GM19395 (cell line): Measurements from ENCODE around the gene SCTR.

Experiments
- ATAC-seq: cut with Tn5 transposase; IDR thresholded peaks from one replicate; pipeline ENCODE4 v1.9.1; 2021; ENCODE audit warnings: mild to moderate bottlenecking, moderate library complexity; ENCODE audit not compliant: unreplicated experiment

SCTR gene

DNA sequence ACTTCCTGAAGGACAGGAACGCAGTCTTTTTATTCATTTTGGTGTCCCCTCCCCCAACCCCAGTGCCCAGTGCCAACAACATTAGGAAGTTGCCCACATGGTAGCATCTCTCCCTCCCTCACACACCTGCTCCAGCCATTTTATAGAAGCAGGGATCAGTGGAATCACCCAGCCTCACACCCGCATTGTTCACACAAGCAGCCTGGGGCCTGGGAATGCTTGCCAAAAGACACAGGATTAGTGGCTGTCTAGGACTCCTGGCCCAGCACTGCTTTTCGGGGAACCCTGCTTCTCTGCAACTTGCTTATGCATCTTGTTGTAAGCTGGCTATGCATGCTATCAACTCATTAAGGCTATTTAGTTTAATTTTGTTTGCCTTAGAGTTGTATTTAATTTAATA is 74.8 kb downstream of the SCTR start:
- no peak for ATAC-seq

DNA sequence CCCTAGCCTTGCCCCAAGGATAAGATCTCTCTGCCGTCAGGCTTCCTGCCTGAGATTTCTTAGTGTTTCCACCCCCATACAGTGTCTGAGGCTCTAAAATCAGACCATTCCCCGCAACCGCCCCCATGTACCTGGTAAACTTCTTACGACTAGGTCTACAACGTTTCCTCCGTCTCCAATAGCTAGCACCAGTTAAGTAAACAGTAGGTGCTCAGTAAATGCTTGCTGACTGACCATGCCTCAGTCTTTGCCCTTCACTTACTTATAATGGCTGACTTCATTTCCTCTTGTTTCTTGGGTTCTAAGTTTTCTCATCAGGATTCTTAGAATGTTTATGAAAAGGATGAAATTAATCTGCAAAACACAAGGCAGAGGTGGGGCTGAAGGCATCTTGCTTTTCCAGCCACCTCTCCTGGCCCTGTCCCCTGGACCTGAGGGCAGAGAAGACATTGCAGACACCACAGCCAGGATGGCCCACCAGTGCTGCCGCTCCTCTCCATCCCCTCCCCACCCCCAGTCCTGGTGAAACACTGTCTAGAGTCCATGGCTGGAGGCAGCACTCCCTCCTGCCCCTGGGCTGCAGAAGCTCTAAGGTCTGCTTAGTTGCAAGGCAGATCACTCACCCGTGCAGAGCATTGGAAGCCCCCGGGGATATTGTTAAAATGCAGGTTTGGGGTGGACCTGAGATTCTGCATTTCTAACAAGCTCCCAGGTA is 75.7 kb downstream of the SCTR start:
- no peak for ATAC-seq

DNA sequence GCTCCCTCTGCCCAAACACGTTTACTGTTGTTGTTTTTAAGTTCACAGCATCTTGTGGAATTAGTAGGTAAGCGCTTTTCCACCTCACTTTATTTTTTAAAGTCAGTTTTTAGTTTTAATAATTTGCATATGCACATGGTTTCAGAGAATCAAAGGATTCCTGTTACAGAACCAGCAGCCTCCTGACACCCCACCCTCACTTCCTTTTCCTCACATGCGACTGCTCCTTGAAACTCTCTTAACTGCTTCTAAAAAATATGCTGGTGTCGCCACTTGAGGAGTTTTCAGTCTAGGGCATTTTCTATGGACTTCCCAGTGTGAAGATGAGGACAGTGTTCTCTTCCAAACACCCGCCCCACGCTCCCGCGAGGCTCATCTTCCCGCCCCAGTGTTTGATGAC is 78.2 kb downstream of the SCTR start:
- ATAC-seq: no peak

DNA sequence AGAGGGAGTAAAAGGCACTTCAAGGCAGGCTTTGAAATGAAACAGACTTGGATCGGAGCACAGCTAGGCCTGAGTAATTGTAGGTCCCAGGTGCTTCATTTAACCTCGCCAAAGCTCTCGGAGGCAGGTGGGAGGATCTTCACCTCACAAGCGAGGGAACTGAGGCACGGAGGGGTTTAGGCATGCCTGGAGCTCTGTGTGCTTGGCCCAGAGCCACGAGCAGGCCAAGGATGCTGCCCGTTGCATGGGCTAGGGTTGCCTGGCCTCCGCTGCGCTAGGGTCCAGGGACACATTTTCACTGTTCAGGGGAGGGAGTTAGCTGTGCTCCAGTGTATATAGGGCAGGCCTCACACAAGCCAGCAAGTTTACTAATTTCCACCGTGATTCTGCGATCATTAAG is 81.4 kb downstream of the SCTR start:
- no peak for ATAC-seq

DNA sequence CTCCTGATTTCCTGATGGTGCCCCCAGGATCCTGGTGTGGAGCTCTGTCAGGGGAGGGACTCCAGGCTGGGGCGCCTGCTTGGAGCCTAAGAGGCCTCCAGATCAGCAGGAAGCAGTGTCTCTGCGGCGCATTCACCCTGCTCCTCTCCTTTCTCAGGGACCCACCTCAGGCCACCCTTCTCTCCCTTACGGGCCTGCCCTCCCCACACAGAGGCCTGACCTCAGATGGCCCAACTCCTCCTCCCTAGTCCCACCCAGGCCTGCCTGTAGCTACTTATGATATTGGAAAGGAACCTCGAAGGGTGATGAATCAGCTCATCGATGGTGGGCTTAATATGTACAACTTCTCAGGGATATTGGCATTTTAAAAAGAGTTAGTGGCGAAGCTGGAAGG is 82.1 kb downstream of the SCTR start:
- ATAC-seq: no peak

DNA sequence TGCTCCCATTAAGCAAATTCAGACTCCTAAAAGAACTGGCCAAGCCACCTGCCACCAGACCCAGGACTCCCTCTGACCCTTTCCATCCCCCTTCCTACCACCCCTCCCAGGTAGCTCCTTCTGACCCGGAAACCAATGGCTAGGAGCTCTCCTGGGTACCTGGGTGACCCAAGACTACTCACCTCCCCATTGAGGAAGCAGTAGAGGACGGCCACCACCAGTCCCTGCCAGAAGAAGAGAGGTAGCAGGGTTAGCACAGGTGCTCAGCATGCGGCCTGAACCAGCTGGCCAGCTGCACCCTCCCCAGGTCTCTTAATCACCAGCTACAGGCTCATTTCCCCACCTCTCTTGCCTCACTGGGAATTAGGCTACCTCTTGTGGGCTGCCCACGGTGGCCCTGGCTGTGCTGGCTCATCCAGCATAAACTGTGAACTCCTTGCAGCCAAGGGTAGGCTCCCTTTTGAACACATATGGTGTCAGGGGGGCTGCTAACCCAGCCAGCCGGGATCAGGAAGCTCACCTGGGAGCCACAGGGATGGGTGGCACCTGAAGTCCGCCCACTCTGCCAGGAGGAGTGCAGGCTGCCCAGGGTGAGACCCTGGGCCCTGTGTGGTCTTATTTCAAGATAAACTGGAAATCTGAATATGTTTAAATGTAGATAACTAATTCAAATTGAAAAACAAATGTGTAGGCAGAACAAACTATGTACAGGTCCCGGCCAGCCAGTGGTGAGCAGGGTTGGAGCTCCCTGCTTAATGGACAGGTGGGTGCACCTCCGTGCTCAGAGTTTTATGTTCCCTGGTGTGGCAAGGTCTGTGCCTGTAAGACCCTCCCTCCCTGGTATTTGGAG is 82.7 kb downstream of the SCTR start:
- ATAC-seq: no peak

DNA sequence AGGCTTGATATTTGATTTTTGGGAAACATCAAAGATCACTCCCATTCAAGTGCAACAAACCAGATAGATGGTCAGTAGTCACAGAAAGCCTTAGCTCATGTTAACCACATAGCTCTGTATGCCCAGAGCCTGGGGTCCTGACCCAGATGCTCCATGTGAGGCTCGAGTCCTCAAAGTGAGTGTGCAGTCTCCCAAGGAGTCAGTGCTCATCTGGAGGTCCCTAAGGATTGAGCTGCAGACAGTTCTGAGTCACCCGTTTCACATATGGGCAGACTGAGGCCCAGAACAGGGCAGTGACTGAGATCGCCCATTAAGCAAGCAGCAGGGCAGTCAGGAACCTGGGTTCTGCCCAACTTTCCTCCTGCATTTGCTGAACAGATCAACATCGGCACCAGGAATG is 83.4 kb downstream of the SCTR start:
- ATAC-seq: no peak

DNA sequence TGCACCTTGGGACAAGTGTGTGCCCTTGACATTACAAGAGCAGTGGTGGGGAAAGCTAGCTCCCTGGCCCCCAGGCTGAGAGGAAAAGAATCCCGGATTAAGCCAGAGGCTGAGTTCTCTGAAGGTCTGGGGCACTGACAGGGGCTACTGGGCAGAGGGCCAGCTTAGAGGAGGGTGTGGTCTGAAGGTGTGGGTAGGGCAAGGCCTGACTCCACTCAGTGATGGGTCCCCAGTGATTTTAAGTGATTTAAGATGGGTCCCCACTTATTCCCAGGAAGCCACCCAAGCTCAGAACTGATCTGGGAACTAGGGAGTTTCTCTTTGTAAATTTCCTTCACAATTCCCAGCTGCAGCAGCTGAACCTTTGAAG is 83.8 kb downstream of the SCTR start:
- ATAC-seq: no peak

DNA sequence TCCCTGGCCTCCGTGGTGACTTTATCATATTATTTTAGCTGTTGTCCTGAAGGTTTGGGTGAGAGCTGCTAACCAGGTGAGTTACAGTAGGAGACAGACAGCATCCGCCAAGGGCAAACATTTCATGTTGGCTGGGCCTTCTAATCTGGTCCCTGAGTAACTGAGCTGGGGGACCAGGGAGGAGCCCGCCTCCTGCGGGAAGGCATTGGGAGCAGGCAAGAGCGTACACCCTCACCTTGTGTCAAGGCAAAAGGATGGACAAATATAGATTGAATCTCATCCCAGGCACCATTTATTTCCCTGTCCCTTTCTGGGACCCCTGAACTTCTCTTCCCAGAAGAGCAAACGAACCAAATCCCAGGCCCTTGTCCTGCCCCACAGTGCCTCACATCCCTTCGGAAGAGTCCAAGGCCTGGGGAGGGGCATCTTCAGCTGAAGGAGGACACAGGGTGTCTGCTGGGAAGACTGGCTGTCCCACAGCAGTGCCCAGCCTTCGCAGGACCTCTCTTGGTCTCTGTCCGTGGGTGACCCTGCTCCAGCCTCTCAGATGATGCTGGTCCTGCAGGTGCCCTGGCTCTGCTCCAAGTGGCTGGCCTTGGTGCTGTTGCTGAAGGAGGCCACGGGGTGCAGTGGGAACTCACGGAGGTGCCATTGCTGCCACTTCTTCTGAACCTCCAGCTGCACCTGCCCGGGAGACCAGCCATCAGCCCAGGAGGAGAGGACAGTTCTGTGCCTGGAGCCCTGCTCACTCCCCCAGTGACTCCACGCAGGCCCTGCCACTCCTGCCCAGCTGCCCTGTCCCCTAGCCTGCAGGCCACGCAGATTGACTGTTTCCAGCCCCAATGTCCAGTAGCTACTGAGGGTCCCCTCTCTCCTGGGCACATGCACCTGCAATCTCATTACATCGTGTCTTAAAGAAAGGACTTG is 84.4 kb downstream of the SCTR start:
- no peak for ATAC-seq

DNA sequence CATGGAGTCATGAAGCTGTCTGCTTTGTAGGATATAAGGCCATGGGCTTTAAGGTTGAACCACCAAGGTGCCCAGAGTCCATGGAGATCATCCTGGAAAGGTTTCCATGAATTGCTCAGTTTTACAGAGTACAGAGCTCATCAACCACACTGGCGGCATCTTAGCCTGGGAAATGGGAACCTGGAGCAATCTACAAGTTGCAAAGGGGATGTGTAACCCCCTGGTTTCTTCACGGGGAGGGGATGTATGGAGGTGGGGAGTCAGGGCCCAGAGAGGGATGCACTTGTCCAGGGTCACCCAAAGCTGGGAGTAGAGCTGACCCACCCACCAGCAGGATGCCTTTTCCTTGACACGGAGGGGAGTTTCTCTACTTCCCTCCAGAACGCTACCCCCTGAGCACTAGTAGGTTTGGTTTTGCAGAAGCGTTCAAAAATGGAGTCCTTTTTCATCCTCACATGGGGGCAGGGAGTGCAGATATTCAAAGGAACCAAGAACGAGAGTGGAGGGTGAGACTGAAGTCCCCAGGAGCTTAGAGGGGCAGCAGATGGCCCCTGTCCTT is 85.5 kb downstream of the SCTR start:
- ATAC-seq: no peak

DNA sequence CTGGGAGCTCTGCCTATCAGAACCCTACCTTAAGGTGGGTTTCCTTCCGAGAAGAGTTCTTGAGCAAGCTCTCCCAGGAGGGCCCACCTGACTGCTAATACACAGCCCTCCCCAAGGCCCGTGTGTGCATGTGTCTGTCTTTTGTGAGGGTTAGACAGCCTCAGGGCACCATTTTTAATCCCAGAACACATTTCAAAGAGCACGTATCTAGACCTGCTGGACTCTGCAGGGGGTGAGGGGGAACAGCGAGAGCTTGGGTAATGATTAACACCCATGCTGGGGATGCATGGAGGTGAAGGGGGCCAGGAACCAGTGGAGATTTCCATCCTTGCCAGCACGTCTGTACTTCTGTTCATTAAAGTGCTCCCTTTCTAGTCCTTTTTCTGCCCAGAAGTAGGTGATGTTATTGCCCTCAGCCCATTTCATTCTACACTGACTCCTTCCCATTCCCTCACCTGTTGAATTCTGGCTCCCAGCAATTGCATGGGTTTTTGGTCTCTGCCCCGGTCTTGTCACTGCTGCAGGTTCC is 86.1 kb downstream of the SCTR start:
- no peak for ATAC-seq

DNA sequence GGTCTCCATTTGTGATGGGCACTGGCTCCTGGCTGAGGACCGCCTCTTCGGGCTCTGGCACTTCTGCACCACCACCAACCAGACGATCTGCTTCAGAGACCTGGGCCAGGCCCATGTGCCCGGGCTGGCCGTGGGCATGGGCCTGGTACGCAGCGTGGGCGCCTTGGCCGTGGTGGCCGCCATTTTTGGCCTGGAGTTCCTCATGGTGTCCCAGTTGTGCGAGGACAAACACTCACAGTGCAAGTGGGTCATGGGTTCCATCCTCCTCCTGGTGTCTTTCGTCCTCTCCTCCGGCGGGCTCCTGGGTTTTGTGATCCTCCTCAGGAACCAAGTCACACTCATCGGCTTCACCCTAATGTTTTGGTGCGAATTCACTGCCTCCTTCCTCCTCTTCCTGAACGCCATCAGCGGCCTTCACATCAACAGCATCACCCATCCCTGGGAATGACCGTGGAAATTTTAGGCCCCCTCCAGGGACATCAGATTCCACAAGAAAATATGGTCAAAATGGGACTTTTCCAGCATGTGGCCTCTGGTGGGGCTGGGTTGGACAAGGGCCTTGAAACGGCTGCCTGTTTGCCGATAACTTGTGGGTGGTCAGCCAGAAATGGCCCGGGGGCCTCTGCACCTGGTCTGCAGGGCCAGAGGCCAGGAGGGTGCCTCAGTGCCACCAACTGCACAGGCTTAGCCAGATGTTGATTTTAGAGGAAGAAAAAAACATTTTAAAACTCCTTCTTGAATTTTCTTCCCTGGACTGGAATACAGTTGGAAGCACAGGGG is 87.1 kb downstream of the SCTR start:
- no peak for ATAC-seq

DNA sequence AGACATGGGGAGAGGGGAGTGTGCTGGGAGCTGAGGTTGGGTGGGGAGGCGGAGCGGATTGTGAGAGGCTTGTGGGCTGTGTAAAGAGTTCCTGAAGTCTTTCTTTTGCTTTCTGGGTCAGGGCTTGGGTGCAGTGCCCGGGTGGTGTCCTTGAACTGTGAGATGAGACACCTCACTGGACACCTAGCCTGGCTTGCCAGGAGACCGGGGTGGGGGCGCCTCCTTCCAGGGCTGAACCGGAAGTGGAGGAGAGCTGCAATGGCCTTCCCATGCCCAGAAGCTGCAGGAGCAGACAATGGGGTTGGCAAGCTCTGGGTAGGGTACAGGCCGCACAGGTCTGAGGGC is 88.4 kb downstream of the SCTR start:
- no peak for ATAC-seq

DNA sequence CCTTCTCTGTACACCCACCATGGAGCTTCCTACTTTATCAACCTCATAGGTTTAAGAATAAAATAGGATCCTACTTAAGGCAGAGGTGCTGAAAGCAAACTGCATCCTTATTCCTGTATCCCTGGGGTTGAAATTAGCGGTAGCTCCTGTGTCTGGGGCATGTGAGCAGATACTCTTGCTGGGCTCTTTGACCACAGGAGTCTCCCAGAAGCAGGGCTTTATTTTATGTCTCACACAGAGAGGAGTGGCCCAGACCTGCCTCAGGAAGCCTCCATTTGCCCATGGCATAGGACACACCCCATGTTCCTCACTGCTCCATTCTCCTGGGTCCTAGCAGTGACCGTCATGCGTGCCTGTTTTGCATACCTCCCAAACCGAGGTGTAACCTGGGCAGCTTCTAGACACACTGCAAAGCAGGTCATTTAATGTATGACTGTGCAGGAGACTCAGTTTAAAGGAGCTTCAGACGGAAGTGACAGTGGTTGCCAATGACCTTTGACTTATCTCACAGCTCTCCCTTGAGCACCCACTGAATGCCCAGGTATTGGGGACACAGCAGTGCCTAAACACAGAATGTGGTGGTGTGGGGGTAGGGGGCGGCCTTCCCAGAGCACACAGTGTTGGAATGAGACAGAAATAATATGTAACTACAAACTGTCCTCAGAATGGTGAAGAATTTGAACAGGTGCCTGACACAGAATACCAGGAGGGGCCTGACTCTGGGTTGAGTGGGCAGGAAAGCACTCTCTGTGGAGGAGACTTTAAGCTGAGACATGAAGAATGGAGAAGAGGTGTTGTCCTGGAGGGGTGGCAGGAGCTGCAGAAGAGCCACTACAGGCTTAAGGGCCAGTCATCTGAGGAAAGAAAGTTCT is 89.0 kb downstream of the SCTR start:
- ATAC-seq: no peak

DNA sequence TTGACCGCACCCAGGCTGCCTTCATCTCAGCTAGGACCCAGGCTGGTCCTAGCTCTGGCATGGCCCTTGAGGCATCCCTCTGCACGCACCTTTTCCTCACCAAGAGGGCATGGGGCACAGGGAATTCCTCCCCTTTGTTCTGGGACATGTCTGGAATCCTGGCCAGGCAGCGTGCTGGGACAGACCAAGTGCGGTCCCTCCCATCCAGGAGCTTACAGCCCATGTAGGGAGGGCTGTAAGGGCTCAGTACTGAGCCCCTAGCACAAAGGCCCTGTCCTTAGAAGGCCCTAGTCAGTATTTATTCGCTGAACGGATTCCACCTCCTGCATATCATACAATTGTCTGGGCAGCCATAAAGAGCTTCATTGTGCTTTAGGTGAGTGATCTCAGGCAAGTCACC is 89.6 kb downstream of the SCTR start:
- no peak for ATAC-seq

DNA sequence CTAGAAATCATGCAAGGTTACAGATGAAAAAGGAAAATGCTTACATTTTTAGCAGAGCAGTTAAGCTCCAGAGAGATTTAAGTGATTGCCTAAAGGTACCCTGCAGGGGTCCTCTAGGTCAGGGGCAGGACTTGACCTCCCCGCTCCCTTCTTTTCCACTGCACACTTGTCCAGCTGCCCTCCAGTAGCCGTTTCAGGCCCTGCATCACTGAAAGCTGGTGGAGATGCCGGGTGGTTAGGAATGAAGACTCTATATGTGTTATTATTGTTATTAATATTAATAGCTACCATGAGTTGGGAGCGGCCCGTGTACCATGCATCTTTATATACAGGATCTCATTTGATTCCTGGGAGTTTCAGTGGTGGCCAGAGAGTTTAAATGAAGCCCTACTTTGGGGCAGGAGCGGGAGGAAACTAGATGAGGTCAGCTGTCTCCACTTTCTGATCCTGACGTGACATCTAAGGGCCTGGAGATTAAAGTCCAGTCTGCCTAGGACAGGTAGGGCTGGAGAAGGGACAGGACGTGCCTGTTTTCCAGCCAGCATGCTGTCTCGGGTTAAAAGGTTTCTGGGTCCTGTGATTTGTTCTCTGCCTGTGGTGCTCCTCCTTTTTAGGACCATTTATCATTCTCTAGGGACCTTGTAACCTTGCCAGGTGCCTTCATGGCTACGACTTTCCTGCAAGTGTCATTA is 90.5 kb downstream of the SCTR start:
- no peak for ATAC-seq

DNA sequence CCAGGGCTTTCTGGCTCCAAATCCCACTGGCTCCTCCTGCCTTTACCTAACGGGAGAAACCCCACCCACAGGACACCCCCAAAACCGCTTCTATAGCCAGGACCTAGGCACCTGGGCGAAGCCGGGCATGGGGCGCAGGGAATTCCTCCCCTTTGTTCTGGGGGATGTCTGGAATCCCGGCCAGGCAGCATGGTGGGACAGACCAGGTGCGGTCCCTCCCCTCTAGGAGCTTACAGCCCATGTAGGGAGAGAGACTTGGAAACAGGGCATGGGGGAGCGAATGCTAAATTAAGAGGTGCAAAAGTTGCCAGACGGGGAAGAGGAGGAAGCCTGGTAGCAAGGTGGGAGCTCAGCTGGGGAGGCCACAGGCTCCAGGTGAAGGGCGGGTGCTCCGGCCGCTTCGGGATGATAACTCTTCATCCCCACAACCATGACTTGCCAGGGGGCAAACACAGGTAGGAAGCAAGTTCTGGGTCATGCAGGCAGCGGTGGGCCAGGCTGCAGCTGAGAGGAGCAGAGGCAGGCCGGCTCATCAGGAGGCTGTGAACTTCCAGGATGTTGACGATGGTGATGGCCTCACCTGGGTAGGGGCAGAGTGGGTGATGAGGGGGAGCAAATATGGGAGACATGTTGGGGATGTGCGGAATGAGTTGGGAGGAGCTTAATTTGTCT is 91.3 kb downstream of the SCTR start:
- ATAC-seq: no peak
